Spleen (tissue), 11 donors: ENCODE results near the gene ROR1. TPM values are rescaled to one million over a fixed set of nuclear protein-coding genes. Genes with fewer than 3 reads are reported as not detected.

Experiments used
- DNase-seq: peaks from one replicate; pipeline ENCODE4 v3.0.0-alpha.2; 2020
- H3K27ac ChIP-seq, 8 donors: fragments of 200-600 bp; sonication (generic) in 7 of 8; 1 replicate in 4 of 8; 2 replicates in 4 of 8; pipeline versions ENCODE4 v1.5.0 to v1.8.0; 2016 to 2021; ENCODE audit warnings: inconsistent platforms in 4 of 8, mild to moderate bottlenecking in 4 of 8, moderate library complexity in 1 of 8
- H3K27me3 ChIP-seq, 7 donors: fragments of 200-600 bp; sonication (generic) in 6 of 7; replicated peaks in 1 of 7; 1 replicate in 4 of 7; 2 replicates in 3 of 7; pipeline versions ENCODE4 v1.5.0 to v1.8.0; 2016 to 2021; ENCODE audit warnings: inconsistent platforms in 3 of 7, mild to moderate bottlenecking in 1 of 7
- H3K36me3 ChIP-seq, 6 donors: fragments of 200-600 bp; sonication (generic) in 5 of 6; 1 replicate in 4 of 6; 2 replicates in 2 of 6; pipeline versions ENCODE4 v1.5.0 to v1.8.0; 2016 to 2021; ENCODE audit warnings: inconsistent platforms in 2 of 6
- H3K4me1 ChIP-seq, 6 donors: fragments of 200-600 bp; sonication (generic) in 5 of 6; 1 replicate in 3 of 6; 2 replicates in 3 of 6; pipeline versions ENCODE4 v1.5.0 to v1.8.0; 2016 to 2021; ENCODE audit warnings: inconsistent platforms in 3 of 6
- H3K4me3 ChIP-seq, 8 donors: fragments of 200-600 bp; sonication (generic) in 7 of 8; 1 replicate in 4 of 8; 2 replicates in 4 of 8; pipeline versions ENCODE4 v1.5.0 to v1.8.0; 2016 to 2021; ENCODE audit warnings: inconsistent platforms in 4 of 8, mild to moderate bottlenecking in 4 of 8, moderate library complexity in 2 of 8
- H3K9me3 ChIP-seq, 8 donors: fragments of 200-600 bp; sonication (generic) in 7 of 8; 1 replicate in 4 of 8; 2 replicates in 4 of 8; pipeline versions ENCODE4 v1.5.0 to v1.8.0; 2016 to 2021; ENCODE audit warnings: inconsistent platforms in 4 of 8
- CTCF ChIP-seq, 11 experiments: fragments of 200-600 bp in 7 of 11; fragments of 450-650 bp in 4 of 11; sonication (generic) in 4 of 11; IDR thresholded peaks in 8 of 11; conservative IDR thresholded peaks in 3 of 11; 1 replicate in 7 of 11; 2 replicates in 4 of 11; pipeline versions ENCODE4 v1.4.0 to v1.8.0; 2016 to 2021; ENCODE audit warnings: antibody characterized with exemption in 11 of 11, inconsistent platforms in 4 of 11, mild to moderate bottlenecking in 1 of 11
- POLR2A ChIP-seq, 3 donors: fragments of 450-650 bp; IDR thresholded peaks; one replicate each; pipeline ENCODE4 v1.5.1; 2017; ENCODE audit warnings: antibody characterized with exemption in 3 of 3, mild to moderate bottlenecking in 1 of 3
- POLR2AphosphoS5 ChIP-seq, 3 donors: sonication (generic); formaldehyde crosslinking; IDR thresholded peaks; one replicate each; pipeline ENCODE4 v1.5.1; 2017; ENCODE audit warnings: antibody characterized with exemption in 3 of 3
- WGBS, 5 donors: extraction: QIAGEN DNeasy Blood & Tissue Kit in 3 of 5; methylation state at CpG; one replicate each; pipeline versions ENCODE4 v1.1.5 to v1.1.7; 2013 to 2018; 5-methylcytosine and 5-hydroxymethylcytosine counted together
- intact Hi-C: fragments of 100-400 bp; cut with DNase I; formaldehyde crosslinking; loops from one replicate; pipeline ENCODE4 v1.15.0; 2023; ENCODE audit warnings: low total_unique reads
- polyA plus RNA-seq, 3 donors: library from polyadenylated mRNA; stranded (reverse); fragments of 200-250 nt; gene quantifications; one replicate each; pipeline ENCODE4 v1.2.1, GENCODE V29; 2013
- total RNA-seq, 7 donors: library from RNA; depleted of rRNA in 3 of 7; stranded (reverse); fragments of >200 nt in 3 of 7; fragmentation: NEBNext Ultra II Directional in 4 of 7; extraction: Animal tissue kit (Norgen Biotek cat#: 25700) in 4 of 7; gene quantifications; one replicate each; pipeline versions ENCODE4 v1.1.0 to v1.2.1, GENCODE V29; 2016 to 2021
- donor health status: healthy with polysubstance abuse.
- donor health status: DM: no; HTN: no; CAD: no; lungs with moderate emphysema.
- donor health status: DM: no; HTN: no; CAD: no.
- donor health status: Bipolar disorder and iron deficiency.
- donor health status: healthy.
- donor health status: DM: no; HTN: no; CAD: no.
- donor health status: DM: yes; HTN: yes; CAD: no.

ROR1 gene
- total and polyA plus RNA-seq, 10 donors = 0.43 to 12.3 (median 6.4) TPM

DNA sequence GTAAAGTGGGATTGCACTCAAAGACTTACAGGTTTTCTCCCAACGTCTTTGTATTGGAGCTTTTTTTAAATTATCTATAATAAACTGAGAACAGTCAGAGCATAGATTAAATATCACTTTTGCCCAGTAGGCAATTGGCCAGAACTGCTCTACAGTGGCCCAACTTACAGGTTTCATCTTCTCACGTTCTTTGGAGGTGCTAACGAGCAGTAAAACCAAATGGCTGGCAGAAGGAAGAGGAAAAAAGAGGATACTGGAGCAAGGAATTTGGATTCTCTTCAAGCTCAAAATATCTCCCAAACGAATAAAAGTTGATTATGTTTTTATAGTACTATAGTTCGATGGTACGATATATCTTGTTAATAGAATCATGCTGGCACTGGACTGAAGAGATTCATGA, 201.1 kb downstream of the ROR1 start:
- DNase-seq = no peak
- H3K27me3 ChIP-seq = no peaks in the 10 kb centered on the region
- WGBS, 5 donors = 85 to 91% (median 86%) methylated on average over 6 of the region's 6 CpGs
- no peaks in the 10 kb centered on the region for H3K36me3 ChIP-seq
- no peaks in the 10 kb centered on the region for H3K4me1 ChIP-seq
- intact Hi-C loops = no loop called here
- no peak overlapping the region for H3K4me3 ChIP-seq
- TF ChIP-seq CTCF (IDR thresholded peaks at IDR 0.05 in 8 of 11, conservative IDR thresholded peaks at IDR 0.05 in 3 of 11) = no peak
- no peak for TF ChIP-seq POLR2AphosphoS5 (IDR thresholded peaks at IDR 0.05)
- TF ChIP-seq POLR2A (IDR thresholded peaks at IDR 0.05) = no peak
- no peaks in the 10 kb centered on the region for H3K9me3 ChIP-seq
- H3K27ac ChIP-seq = no peak overlapping the region

DNA sequence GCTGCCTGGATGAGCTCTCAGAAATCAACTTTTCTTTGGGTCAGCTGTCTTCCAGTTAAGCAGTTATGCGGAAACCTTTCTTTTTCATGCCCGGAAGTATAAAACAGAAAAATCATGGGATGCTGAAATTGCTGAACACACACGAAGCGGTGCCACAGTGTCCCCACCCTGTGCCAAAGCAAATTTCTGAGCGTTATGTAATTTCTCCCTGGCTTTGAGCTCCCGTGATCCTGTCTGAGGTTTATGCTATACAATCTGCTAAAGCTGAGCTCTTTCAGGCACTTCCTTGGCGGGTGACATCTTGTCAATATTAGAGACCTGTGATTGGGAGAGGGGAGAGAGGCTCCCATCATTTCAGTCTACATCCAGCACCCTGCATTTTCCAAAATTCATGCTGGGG, 201.7 kb downstream of the ROR1 start:
- no peaks in the 10 kb centered on the region for H3K27me3 ChIP-seq
- WGBS, 5 donors = 79 to 93% (median 88%) methylated on average over 7 of the region's 7 CpGs
- intact Hi-C loops = no loop called here
- H3K36me3 ChIP-seq = no peaks in the 10 kb centered on the region
- H3K9me3 ChIP-seq = no peaks in the 10 kb centered on the region
- no peaks in the 10 kb centered on the region for H3K4me1 ChIP-seq
- H3K4me3 ChIP-seq = no peak overlapping the region
- no peak overlapping the region for H3K27ac ChIP-seq
- no peak for DNase-seq
- TF ChIP-seq CTCF (IDR thresholded peaks at IDR 0.05 in 8 of 11, conservative IDR thresholded peaks at IDR 0.05 in 3 of 11) = no peak

- Histone ChIP-seq H3K4me1 (no peaks in the 10 kb centered on the region), H3K27ac (no peak overlapping the region), H3K36me3 (no peaks in the 10 kb centered on the region), H3K27me3 (no peaks in the 10 kb centered on the region), H3K4me3 (no peak overlapping the region), H3K9me3 (no peaks in the 10 kb centered on the region)
- intact Hi-C loops = no loop called here
- no peak for DNase-seq
- TF ChIP-seq POLR2A (IDR thresholded peaks at IDR 0.05) = no peak
- no peak for TF ChIP-seq CTCF (IDR thresholded peaks at IDR 0.05 in 8 of 11, conservative IDR thresholded peaks at IDR 0.05 in 3 of 11)
- no peak for TF ChIP-seq POLR2AphosphoS5 (IDR thresholded peaks at IDR 0.05)
- WGBS, 5 donors = 44 to 85% (median 79%) methylated on average over 1 of the region's 1 CpG
Measured at GRCh38 chr1:63976006-63976405, 202.2 kb downstream of the ROR1 start.

DNA sequence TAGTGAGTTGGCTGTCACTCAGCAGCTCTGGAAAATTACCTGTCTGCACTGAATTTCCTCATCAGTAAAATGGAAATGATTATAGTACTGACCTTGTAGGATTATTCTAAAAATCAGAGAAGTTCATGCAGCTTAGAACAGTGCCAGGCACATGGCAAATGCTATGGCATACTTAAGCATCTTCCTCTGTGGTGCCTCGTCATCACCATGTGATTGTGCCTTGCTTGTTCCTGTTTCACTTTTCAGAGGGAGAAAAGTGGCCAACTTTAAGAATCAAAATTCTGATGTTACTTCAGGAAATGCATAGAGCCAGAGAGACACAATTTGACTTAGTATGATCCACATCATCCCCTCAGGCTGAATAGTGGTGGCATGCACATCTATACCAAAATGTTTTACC, 203.6 kb downstream of the ROR1 start:
- intact Hi-C loops = no loop called here
- Histone ChIP-seq H3K4me1 (no peaks in the 10 kb centered on the region), H3K27me3 (no peaks in the 10 kb centered on the region), H3K27ac (no peak overlapping the region), H3K9me3 (no peaks in the 10 kb centered on the region), H3K4me3 (no peak overlapping the region), H3K36me3 (no peaks in the 10 kb centered on the region)
- 67 to 93% (median 88%) methylated on average over 1 of the region's 1 CpG for WGBS, 5 donors
- TF ChIP-seq CTCF (IDR thresholded peaks at IDR 0.05 in 8 of 11, conservative IDR thresholded peaks at IDR 0.05 in 3 of 11) (no peak), POLR2A (IDR thresholded peaks at IDR 0.05) (no peak), POLR2AphosphoS5 (IDR thresholded peaks at IDR 0.05) (no peak)
- DNase-seq = no peak
